PFSK-1 (cell line): ENCODE data around the gene NSUN2.

Experiments used
- POLR2AphosphoS5 ChIP-seq: IDR thresholded peaks from 2 replicates; pipeline ENCODE4 v1.6.1; 2012; ENCODE audit warnings: low read depth, mild to moderate bottlenecking, control low read depth, low read length, moderate library complexity
- SIN3A ChIP-seq: IDR thresholded peaks from 2 replicates; pipeline ENCODE4 v1.6.1; 2012; ENCODE audit warnings: mild to moderate bottlenecking, low read length, moderate library complexity, borderline replicate concordance; ENCODE audit not compliant: insufficient read depth

GRCh38 chr5:6606884-6607558, 25.8 kb downstream of the NSUN2 start:
- 0 out of 2 replicates have a peak, but pooled peaks have one; percentile 23 for TF ChIP-seq POLR2AphosphoS5
- no peak for TF ChIP-seq SIN3A
